AG04450 (cell line): Measurements from ENCODE around the gene NDE1. TPM values are rescaled to one million over a fixed set of nuclear protein-coding genes. Genes with fewer than 3 reads are reported as not detected.

Source experiments
- CTCF ChIA-PET: fragments of 300-600, 350-600 bp; formaldehyde crosslinking; extraction: SDS; loops from one replicate; lab custom pipeline; 2022; ENCODE audit warnings: antibody characterized with exemption, inconsistent platforms; lab: Charles Lee
- POLR2A ChIA-PET: fragments of 350-600 bp; formaldehyde crosslinking; extraction: SDS; loops from one replicate; lab custom pipeline; 2021; ENCODE audit warnings: antibody characterized with exemption, inconsistent platforms; lab: Yijun Ruan, JAX
- DNase-seq: peaks from one replicate; pipeline ENCODE4 v3.0.0-alpha.2; 2011; ENCODE audit warnings: low read depth, low spot score
- H3K27ac ChIP-seq: one replicate; pipeline ENCODE4 v1.5.1; 2012; ENCODE audit warnings: low read depth, low read length, control low read depth
- H3K27me3 ChIP-seq: one replicate; pipeline ENCODE4 v1.6.0; 2012; ENCODE audit warnings: low read length; ENCODE audit not compliant: control insufficient read depth, insufficient read depth
- H3K4me3 ChIP-seq: 2 replicates; pipeline ENCODE4 v1.5.1; 2011; ENCODE audit warnings: mild to moderate bottlenecking, low read depth, low read length, control low read depth
- H3K9me3 ChIP-seq: 2 replicates; pipeline ENCODE4 v1.5.1; 2012; ENCODE audit warnings: low read length; ENCODE audit not compliant: control insufficient read depth, insufficient read depth
- polyA plus RNA-seq: library from polyadenylated mRNA; depleted of rRNA; stranded (reverse); fragments of >200 nt; gene quantifications from 2 replicates; pipeline ENCODE4 v1.2.3, GENCODE V29; 2011
- TF ChIP-seq, protein P1 (sequence below): IDR thresholded peaks from 2 replicates; pipeline ENCODE4 v1.5.1; 2011; ENCODE audit warnings: low read depth, low read length, control low read depth, inconsistent platforms

NDE1 gene
- polyA plus RNA-seq, 1 experiment = 29.9 TPM

DNA sequence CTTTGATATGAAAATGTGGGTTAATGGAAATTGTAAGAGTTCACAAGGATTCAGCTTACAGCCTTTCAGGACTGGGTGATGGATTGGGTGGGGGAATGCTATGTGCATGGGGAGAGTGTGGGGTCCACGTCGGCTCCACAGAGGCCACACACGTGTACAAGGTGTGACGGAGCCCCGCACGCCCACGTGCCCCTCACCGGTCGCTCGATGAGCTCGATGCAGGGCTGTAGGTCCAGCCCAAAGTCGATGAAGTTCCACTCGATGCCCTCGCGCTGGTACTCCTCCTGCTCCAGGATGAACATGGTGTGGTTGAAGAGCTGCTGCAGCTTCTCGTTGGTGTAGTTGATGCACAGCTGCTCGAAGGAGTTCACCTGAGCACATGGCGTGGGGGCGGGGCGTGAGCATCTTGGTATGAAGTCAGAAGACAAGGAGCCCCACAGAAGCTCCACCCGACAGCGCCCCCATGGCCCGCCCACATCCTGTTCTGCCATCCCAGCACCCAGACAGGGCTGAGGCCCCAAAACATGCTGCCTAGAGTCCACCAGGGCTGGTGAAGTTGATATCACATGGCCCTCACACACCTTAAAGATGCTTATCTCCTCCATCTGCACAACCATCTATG, 107.7 kb downstream of the NDE1 start:
- TF ChIP-seq, protein P1, sequence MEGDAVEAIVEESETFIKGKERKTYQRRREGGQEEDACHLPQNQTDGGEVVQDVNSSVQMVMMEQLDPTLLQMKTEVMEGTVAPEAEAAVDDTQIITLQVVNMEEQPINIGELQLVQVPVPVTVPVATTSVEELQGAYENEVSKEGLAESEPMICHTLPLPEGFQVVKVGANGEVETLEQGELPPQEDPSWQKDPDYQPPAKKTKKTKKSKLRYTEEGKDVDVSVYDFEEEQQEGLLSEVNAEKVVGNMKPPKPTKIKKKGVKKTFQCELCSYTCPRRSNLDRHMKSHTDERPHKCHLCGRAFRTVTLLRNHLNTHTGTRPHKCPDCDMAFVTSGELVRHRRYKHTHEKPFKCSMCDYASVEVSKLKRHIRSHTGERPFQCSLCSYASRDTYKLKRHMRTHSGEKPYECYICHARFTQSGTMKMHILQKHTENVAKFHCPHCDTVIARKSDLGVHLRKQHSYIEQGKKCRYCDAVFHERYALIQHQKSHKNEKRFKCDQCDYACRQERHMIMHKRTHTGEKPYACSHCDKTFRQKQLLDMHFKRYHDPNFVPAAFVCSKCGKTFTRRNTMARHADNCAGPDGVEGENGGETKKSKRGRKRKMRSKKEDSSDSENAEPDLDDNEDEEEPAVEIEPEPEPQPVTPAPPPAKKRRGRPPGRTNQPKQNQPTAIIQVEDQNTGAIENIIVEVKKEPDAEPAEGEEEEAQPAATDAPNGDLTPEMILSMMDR = no peak
- Histone ChIP-seq H3K4me3 (no peak overlapping the region), H3K27me3 (peaks cover 3% of the 10 kb centered on the region), H3K27ac (no peak overlapping the region), H3K9me3 (no peaks in the 10 kb centered on the region)
- ChIA-PET POLR2A (no interaction called here), CTCF (interaction anchor here (0.7 to 2.1 kb wide), 4 partner anchors 9 to 362 kb away, joined by 4 to 6 read pairs (median 4); no protein-coding TSS in a partner anchor)
- no peak for DNase-seq

DNA sequence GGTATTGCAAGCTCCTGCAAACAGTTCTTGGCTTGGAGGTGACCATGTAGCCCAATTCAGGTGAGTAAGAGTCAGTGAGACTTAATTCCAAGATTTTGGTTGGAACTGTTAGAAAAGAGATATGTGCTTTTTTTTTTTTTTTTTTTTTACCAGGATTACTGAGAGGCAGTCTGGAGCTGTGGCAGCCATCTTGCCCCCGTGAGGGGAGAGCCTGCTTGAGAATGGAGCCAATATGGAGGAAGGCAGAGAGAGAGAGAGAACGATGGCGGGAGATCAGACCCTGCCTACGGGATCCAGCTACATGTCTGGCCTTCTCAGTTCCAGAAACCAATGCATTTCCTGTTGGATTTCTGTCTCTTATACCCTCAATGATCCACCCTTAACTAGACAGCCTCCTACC, 109.0 kb downstream of the NDE1 start:
- Histone ChIP-seq H3K4me3 (no peak overlapping the region), H3K27me3 (peaks cover 6% of the 10 kb centered on the region), H3K27ac (no peak overlapping the region), H3K9me3 (no peaks in the 10 kb centered on the region)
- ChIA-PET CTCF (interaction anchor here (0.7 to 0.9 kb wide), 3 partner anchors 25 to 369 kb away, joined by 3 to 5 read pairs (median 4); no protein-coding TSS in a partner anchor), POLR2A (no interaction called here)
- DNase-seq = no peak
- TF ChIP-seq, protein P1 = no peak

- DNase-seq = no peak
- CTCF ChIA-PET = no interaction called here
- POLR2A ChIA-PET = no interaction called here
- no peak overlapping the region for H3K4me3 ChIP-seq
- H3K27ac ChIP-seq = no peak overlapping the region
- no peaks in the 10 kb centered on the region for H3K9me3 ChIP-seq
- TF ChIP-seq, protein P1 = no peak
- peaks cover 10% of the 10 kb centered on the region for H3K27me3 ChIP-seq
Observed at GRCh38 chr16:15760129-15760528, 110.1 kb downstream of the NDE1 start.

GRCh38 chr16:15764112-15764511, 114.1 kb downstream of the NDE1 start:
- H3K27ac ChIP-seq = no peak overlapping the region
- no peak for DNase-seq
- no peaks in the 10 kb centered on the region for H3K9me3 ChIP-seq
- peaks cover 10% of the 10 kb centered on the region for H3K27me3 ChIP-seq
- no peak overlapping the region for H3K4me3 ChIP-seq
- ChIA-PET CTCF (interaction anchor here (0.6 to 0.9 kb wide), 4 partner anchors 8 to 423 kb away, joined by 3 to 4 read pairs (median 4); no protein-coding TSS in a partner anchor), POLR2A (no interaction called here)
- TF ChIP-seq, protein P1 = no peak

DNA sequence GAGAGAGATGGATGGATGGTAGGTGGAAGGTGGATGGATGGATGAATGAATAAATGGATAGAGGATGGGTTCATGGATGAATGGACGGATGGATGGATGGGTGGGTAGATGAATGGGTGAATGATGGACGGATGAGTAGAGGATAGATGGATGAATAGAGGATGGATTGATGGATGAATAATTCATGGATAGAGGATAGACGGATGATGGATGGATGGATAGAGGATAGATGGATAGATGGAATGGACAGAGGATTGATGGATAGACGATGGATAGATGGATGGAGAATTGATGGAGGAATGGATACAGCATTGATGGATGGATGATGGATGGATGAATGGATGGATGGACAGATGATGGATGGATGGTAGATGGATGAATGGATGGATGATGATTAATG, 115.1 kb downstream of the NDE1 start:
- Histone ChIP-seq H3K9me3 (no peaks in the 10 kb centered on the region), H3K27ac (no peak overlapping the region), H3K4me3 (no peak overlapping the region), H3K27me3 (peaks cover 10% of the 10 kb centered on the region)
- ChIA-PET CTCF (interaction anchor here (0.5 to 1.7 kb wide), 9 partner anchors 9 to 1367 kb away, joined by 3 to 10 read pairs (median 3); no protein-coding TSS in a partner anchor), POLR2A (no interaction called here)
- TF ChIP-seq, protein P1 = no peak
- no peak for DNase-seq
